Kidney (tissue), 14 donors: Measurements from ENCODE around the gene DUSP23. TPM values are rescaled to one million over a fixed set of nuclear protein-coding genes. Genes with fewer than 3 reads are reported as not detected.

Source experiments
- DNase-seq, 5 donors: peaks; one replicate each; pipeline ENCODE4 v3.0.0-alpha.2; 2013 to 2020
- FAIRE-seq: peaks from 2 replicates; lab custom pipeline; 2012; peaks lifted over from hg19 to GRCh38; lab: Jason Lieb, UNC
- H3K27ac ChIP-seq, 2 donors: one replicate each; pipeline ENCODE4 v1.7.0; 2013; ENCODE audit warnings: low read depth in 2 of 2, low read length in 2 of 2, inconsistent platforms in 1 of 2
- H3K27me3 ChIP-seq: one replicate; pipeline ENCODE4 v1.7.1; 2013; ENCODE audit warnings: low read length, inconsistent platforms; ENCODE audit not compliant: control insufficient read depth, insufficient read depth
- H3K36me3 ChIP-seq, 3 donors: one replicate each; pipeline versions ENCODE4 v1.7.0 to v1.7.1; 2013; ENCODE audit warnings: low read length in 3 of 3, control low read depth in 1 of 3, inconsistent platforms in 1 of 3; ENCODE audit not compliant: insufficient read depth in 3 of 3, control insufficient read depth in 2 of 3
- H3K4me1 ChIP-seq, 3 donors: one replicate each; pipeline versions ENCODE4 v1.7.0 to v1.7.1; 2013; ENCODE audit warnings: low read length in 3 of 3, inconsistent platforms in 1 of 3, low read depth in 1 of 3; ENCODE audit not compliant: control insufficient read depth in 2 of 3, insufficient read depth in 2 of 3
- H3K4me3 ChIP-seq, 3 donors: one replicate each; pipeline versions ENCODE4 v1.7.0 to v1.8.1; 2013; ENCODE audit warnings: low read length in 3 of 3, control low read depth in 1 of 3, inconsistent platforms in 1 of 3
- H3K9ac ChIP-seq, 3 donors: one replicate each; pipeline versions ENCODE4 v1.7.0 to v1.7.1; 2013; ENCODE audit warnings: low read length in 3 of 3, control low read depth in 1 of 3, inconsistent platforms in 1 of 3
- H3K9me3 ChIP-seq, 3 donors: one replicate each; pipeline versions ENCODE4 v1.7.0 to v1.7.1; 2013; ENCODE audit warnings: low read length in 3 of 3, control low read depth in 1 of 3, inconsistent platforms in 1 of 3; ENCODE audit not compliant: control insufficient read depth in 2 of 3, insufficient read depth in 1 of 3
- CTCF ChIP-seq: IDR thresholded peaks from 3 replicates; pipeline ENCODE4 v1.5.1; 2012; ENCODE audit warnings: mild to moderate bottlenecking, moderate library complexity, borderline replicate concordance; ENCODE audit not compliant: insufficient read depth; ENCODE audit errors: extremely low read depth
- intact Hi-C: fragments of 100-400 bp; cut with DNase I; formaldehyde crosslinking; loops from one replicate; pipeline ENCODE4 v1.11.1; 2022
- polyA plus RNA-seq: library from polyadenylated mRNA; stranded (reverse); fragments of 350-450 nt; fragmentation: Illumina TruSeq; extraction: RNeasy Lipid Tissue Mini Kit (QIAGEN cat#74804); gene quantifications from one replicate; pipeline ENCODE4 v1.2.3, GENCODE V29; 2014; ENCODE audit warnings: low read depth, low replicate concordance; ENCODE audit not compliant: insufficient read depth
- total RNA-seq: library from RNA; stranded (reverse); fragmentation: NEBNext Ultra II Directional; extraction: Animal tissue kit (Norgen Biotek cat#: 25700); gene quantifications from one replicate; pipeline ENCODE4 v1.2.1, GENCODE V29; 2021
- donor health status: control.
- donor health status: control.
- donor health status: control.
- donor health status: control.
- donor health status: control.
- donor health status: DM: yes; HTN: yes; CAD: no.
- donor health status: Normal renal cell carcinoma (clear cell type).

The DUSP23 gene
- total and polyA plus RNA-seq, 2 donors from 2014 or later = 128 to 327 TPM

GRCh38 chr1:159790237-159790917 is 9.6 kb downstream of the DUSP23 start:
- H3K9ac ChIP-seq = no peak overlapping the region
- intact Hi-C loops = no loop called here
- H3K27me3 ChIP-seq = no peaks in the 10 kb centered on the region
- H3K36me3 ChIP-seq = no peaks in the 10 kb centered on the region
- peak overlapping the region in 1 of 2 donors; percentile 32 for H3K27ac ChIP-seq
- H3K4me3 ChIP-seq = no peak overlapping the region
- H3K9me3 ChIP-seq = no peaks in the 10 kb centered on the region
- peak; percentile 56 for TF ChIP-seq CTCF
- DNase-seq = peak in 4 of 5 donors; percentile 53 to 71 (median 58)
- H3K4me1 ChIP-seq = no peaks in the 10 kb centered on the region
- no peak for FAIRE-seq

- no peak overlapping the region for H3K9ac ChIP-seq
- no peaks in the 10 kb centered on the region for H3K27me3 ChIP-seq
- no peaks in the 10 kb centered on the region for H3K4me1 ChIP-seq
- H3K27ac ChIP-seq = no peak overlapping the region
- H3K4me3 ChIP-seq = no peak overlapping the region
- DNase-seq (no peak), FAIRE-seq (no peak)
- no peak for TF ChIP-seq CTCF
- intact Hi-C loops = no loop called here
- no peaks in the 10 kb centered on the region for H3K9me3 ChIP-seq
- no peaks in the 10 kb centered on the region for H3K36me3 ChIP-seq
These were observed 10.3 kb downstream of the DUSP23 start for GRCh38 chr1:159791031-159791430.

- Histone ChIP-seq H3K9ac (no peak overlapping the region), H3K9me3 (no peaks in the 10 kb centered on the region), H3K4me3 (no peak overlapping the region), H3K27me3 (no peaks in the 10 kb centered on the region), H3K27ac (no peak overlapping the region), H3K36me3 (no peaks in the 10 kb centered on the region), H3K4me1 (no peaks in the 10 kb centered on the region)
- TF ChIP-seq CTCF = no peak
- no peak for FAIRE-seq
- peak in 1 of 5 donors; percentile 10 for DNase-seq
- intact Hi-C loops = no loop called here
These were observed 10.7 kb downstream of the DUSP23 start for GRCh38 chr1:159791461-159791860.
